Sigmoid colon (tissue), 7 donors: ENCODE results near the gene GALNT18. TPM values are rescaled to one million over a fixed set of nuclear protein-coding genes. Genes with fewer than 3 reads are reported as not detected.

Experiments used
- DNase-seq: peaks from one replicate; pipeline ENCODE4 v3.0.0-alpha.2; 2019
- H3K27ac ChIP-seq, 4 donors: fragments of 200-600 bp; sonication (generic); one replicate each; pipeline ENCODE4 v1.5.1; 2016 to 2019; ENCODE audit warnings: mild to moderate bottlenecking in 1 of 4
- H3K27me3 ChIP-seq, 3 donors: fragments of 200-600 bp; sonication (generic); one replicate each; pipeline ENCODE4 v1.5.1; 2019; ENCODE audit warnings: mild to moderate bottlenecking in 1 of 3
- H3K36me3 ChIP-seq, 4 donors: fragments of 200-600 bp; sonication (generic); one replicate each; pipeline ENCODE4 v1.5.1; 2016 to 2019
- H3K4me1 ChIP-seq, 4 donors: fragments of 200-600 bp; sonication (generic); one replicate each; pipeline ENCODE4 v1.5.1; 2017 to 2019
- H3K4me3 ChIP-seq, 4 donors: fragments of 200-600 bp; sonication (generic); one replicate each; pipeline ENCODE4 v1.5.1; 2017 to 2019; ENCODE audit warnings: mild to moderate bottlenecking in 2 of 4, moderate library complexity in 1 of 4
- H3K9me3 ChIP-seq, 4 donors: fragments of 200-600 bp in 3 of 4; sonication (generic) in 3 of 4; one replicate each; pipeline versions ENCODE4 v1.5.1 to v1.6.1; 2013 to 2019
- CTCF ChIP-seq, 4 experiments: fragments of 450-650 bp in 3 of 4; fragments of 200-600 bp in 1 of 4; IDR thresholded peaks; one replicate each; pipeline ENCODE4 v1.5.1; 2016 to 2019; ENCODE audit warnings: antibody characterized with exemption in 4 of 4, mild to moderate bottlenecking in 3 of 4, moderate library complexity in 2 of 4
- EP300 ChIP-seq, 4 donors: sonication (generic); formaldehyde crosslinking; IDR thresholded peaks; one replicate each; pipeline ENCODE4 v1.6.1; 2017; ENCODE audit warnings: antibody characterized with exemption in 4 of 4
- POLR2A ChIP-seq, 2 donors: fragments of 450-650 bp; IDR thresholded peaks; one replicate each; pipeline ENCODE4 v1.6.1; 2016; ENCODE audit warnings: antibody characterized with exemption in 2 of 2, mild to moderate bottlenecking in 2 of 2, moderate library complexity in 2 of 2
- POLR2AphosphoS5 ChIP-seq, 4 donors: sonication (generic); formaldehyde crosslinking; IDR thresholded peaks; one replicate each; pipeline ENCODE4 v1.6.1; 2017; ENCODE audit warnings: antibody characterized with exemption in 4 of 4
- WGBS, 2 donors: extraction: QIAGEN DNeasy Blood & Tissue Kit; methylation state at CpG; one replicate each; pipeline ENCODE4 v1.1.7; 2013; 5-methylcytosine and 5-hydroxymethylcytosine counted together
- intact Hi-C: fragments of 100-400 bp; cut with DNase I; formaldehyde crosslinking; loops from one replicate; pipeline ENCODE4 v1.15.1; 2023
- polyA plus RNA-seq, 3 donors: library from polyadenylated mRNA; stranded (reverse); fragments of 200-250 nt; gene quantifications; one replicate each; pipeline ENCODE4 v1.2.3, GENCODE V29; 2013
- total RNA-seq, 4 donors: library from RNA; depleted of rRNA; stranded (reverse); fragments of >200 nt; gene quantifications; one replicate each; pipeline ENCODE4 v1.1.0, GENCODE V29; 2016
- donor health status: healthy with polysubstance abuse.
- donor health status: Bipolar disorder and iron deficiency.
- donor health status: healthy.

GALNT18 gene
- total and polyA plus RNA-seq, 7 donors: 0.92 to 48.6 (median 34.9) TPM

- H3K4me3 ChIP-seq: no peak overlapping the region
- 95 to 97% methylated on average over 1 of the region's 1 CpG for WGBS, 2 donors
- intact Hi-C loops: no loop called here
- TF ChIP-seq POLR2AphosphoS5 (IDR thresholded peaks at IDR 0.05) (no peak), CTCF (IDR thresholded peaks at IDR 0.05) (no peak), EP300 (IDR thresholded peaks at IDR 0.05) (no peak), POLR2A (IDR thresholded peaks at IDR 0.05) (no peak)
- no peaks in the 10 kb centered on the region for H3K4me1 ChIP-seq
- peaks cover 0 to 11% (median 0%) of the 10 kb centered on the region in 4 donors for H3K36me3 ChIP-seq
- no peak for DNase-seq
- no peak overlapping the region for H3K27ac ChIP-seq
- H3K9me3 ChIP-seq: no peaks in the 10 kb centered on the region
- H3K27me3 ChIP-seq: no peaks in the 10 kb centered on the region
Observed at GRCh38 chr11:11272254-11272653, 349.6 kb downstream of the GALNT18 start.

- TF ChIP-seq EP300 (IDR thresholded peaks at IDR 0.05) (no peak), CTCF (IDR thresholded peaks at IDR 0.05) (no peak), POLR2A (IDR thresholded peaks at IDR 0.05) (no peak), POLR2AphosphoS5 (IDR thresholded peaks at IDR 0.05) (no peak)
- no peak for DNase-seq
- Histone ChIP-seq H3K9me3 (no peaks in the 10 kb centered on the region), H3K4me1 (peaks cover 0 to 12% (median 0%) of the 10 kb centered on the region in 4 donors), H3K4me3 (no peak overlapping the region), H3K36me3 (peaks cover 0 to 11% (median 0%) of the 10 kb centered on the region in 4 donors), H3K27me3 (no peaks in the 10 kb centered on the region), H3K27ac (no peak overlapping the region)
- 86 to 90% methylated on average over 6 of the region's 6 CpGs for WGBS, 2 donors
- intact Hi-C loops: no loop called here
Observed at GRCh38 chr11:11270236-11270775, 351.5 kb downstream of the GALNT18 start.

- H3K36me3 ChIP-seq: peaks cover 0 to 11% (median 0%) of the 10 kb centered on the region in 4 donors
- no peaks in the 10 kb centered on the region for H3K9me3 ChIP-seq
- WGBS, 2 donors: 90 to 92% methylated on average over 5 of the region's 5 CpGs
- no peak for DNase-seq
- TF ChIP-seq EP300 (IDR thresholded peaks at IDR 0.05) (no peak), CTCF (IDR thresholded peaks at IDR 0.05) (no peak), POLR2AphosphoS5 (IDR thresholded peaks at IDR 0.05) (no peak), POLR2A (IDR thresholded peaks at IDR 0.05) (no peak)
- no peaks in the 10 kb centered on the region for H3K27me3 ChIP-seq
- no peak overlapping the region for H3K27ac ChIP-seq
- peaks cover 0 to 20% (median 4%) of the 10 kb centered on the region in 4 donors for H3K4me1 ChIP-seq
- intact Hi-C loops: loop anchor here (5.0 kb wide), 1 partner anchor 231 kb away; no protein-coding TSS in a partner anchor
- H3K4me3 ChIP-seq: no peak overlapping the region
Observed at GRCh38 chr11:11268706-11269105, 353.1 kb downstream of the GALNT18 start.

- Histone ChIP-seq H3K27me3 (no peaks in the 10 kb centered on the region), H3K27ac (no peak overlapping the region), H3K4me3 (no peak overlapping the region), H3K36me3 (peaks cover 0 to 11% (median 0%) of the 10 kb centered on the region in 4 donors), H3K4me1 (peaks cover 0 to 26% (median 10%) of the 10 kb centered on the region in 4 donors), H3K9me3 (no peaks in the 10 kb centered on the region)
- DNase-seq: no peak
- WGBS, 2 donors: 0 to 83% methylated on average over 1 of the region's 1 CpG
- TF ChIP-seq EP300 (IDR thresholded peaks at IDR 0.05) (no peak), CTCF (IDR thresholded peaks at IDR 0.05) (no peak), POLR2AphosphoS5 (IDR thresholded peaks at IDR 0.05) (no peak), POLR2A (IDR thresholded peaks at IDR 0.05) (no peak)
- intact Hi-C loops: loop anchor here (5.0 kb wide), 1 partner anchor 231 kb away; no protein-coding TSS in a partner anchor
Observed at GRCh38 chr11:11268119-11268518, 353.7 kb downstream of the GALNT18 start.

GRCh38 chr11:11267312-11267711 is 354.5 kb downstream of the GALNT18 start:
- H3K4me3 ChIP-seq: no peak overlapping the region
- H3K27ac ChIP-seq: no peak overlapping the region
- intact Hi-C loops: loop anchor here (5.0 kb wide), 1 partner anchor 230 kb away; no protein-coding TSS in a partner anchor
- H3K36me3 ChIP-seq: peaks cover 0 to 11% (median 0%) of the 10 kb centered on the region in 4 donors
- peaks cover 0 to 28% (median 10%) of the 10 kb centered on the region in 4 donors for H3K4me1 ChIP-seq
- no peak for DNase-seq
- no peaks in the 10 kb centered on the region for H3K9me3 ChIP-seq
- TF ChIP-seq POLR2AphosphoS5 (IDR thresholded peaks at IDR 0.05) (no peak), EP300 (IDR thresholded peaks at IDR 0.05) (no peak), POLR2A (IDR thresholded peaks at IDR 0.05) (no peak), CTCF (IDR thresholded peaks at IDR 0.05) (no peak)
- no peaks in the 10 kb centered on the region for H3K27me3 ChIP-seq
